ENCODE data around the gene KIR2DL4. TPM values are rescaled to one million over a fixed set of nuclear protein-coding genes. Genes with fewer than 3 reads are reported as not detected.

The KIR2DL4 gene
- total and polyA plus RNA-seq, 2 donors (not counting 3 experiments of a cell fraction or from before 2014, with no cell fraction given), result not detected

- BruUV-seq (replicated peaks), result no TSS peak
- dilution Hi-C loops (cut with MboI; ENCODE audit: extremely low pct_ligation_motif_present, low sequenced_read_pairs), result no loop called here
- Histone ChIP-seq H3K27ac (ENCODE audit: insufficient read depth, low read depth, low read length) (no peak overlapping the region), H3K9me1 (replicated peaks; ENCODE audit: control insufficient read depth, extremely low read depth, insufficient read depth, low read length) (no peaks in the 10 kb centered on the region), H3K4me1 (ENCODE audit: control insufficient read depth, extremely low read depth, insufficient read depth, low read length) (no peaks in the 10 kb centered on the region), H3K4me3 (replicated peaks in 1 of 3; ENCODE audit: insufficient read depth in 1 of 3, low read depth in 1 of 3, low read length in 3 of 3) (no peak overlapping the region), H3K27me3 (ENCODE audit: control insufficient read depth in 2 of 2, insufficient read depth in 2 of 2, low read length in 2 of 2) (no peaks in the 10 kb centered on the region), H3K4me2 (ENCODE audit: insufficient read depth, low read length) (no peak overlapping the region), H3K36me3 (ENCODE audit: control insufficient read depth in 2 of 2, extremely low read depth in 1 of 2, insufficient read depth in 2 of 2, low read length in 2 of 2) (no peaks in the 10 kb centered on the region), H2AFZ (ENCODE audit: low read depth, low read length) (no peak overlapping the region), H3K9ac (replicated peaks; ENCODE audit: extremely low read depth, insufficient read depth, low read length) (no peak overlapping the region), H3K79me2 (ENCODE audit: control insufficient read depth, insufficient read depth, low read length) (no peaks in the 10 kb centered on the region), H4K20me1 (replicated peaks; ENCODE audit: control insufficient read depth, extremely low read depth, insufficient read depth, low read length) (no peaks in the 10 kb centered on the region), H3K9me3 (replicated peaks; ENCODE audit: control insufficient read depth, insufficient read depth, low read length) (no peaks in the 10 kb centered on the region)
- ChIA-PET CTCF (no interaction called here), POLR2A (no interaction called here)
- DNase-seq (ENCODE audit: low read depth, low spot score), result no peak
- FAIRE-seq, result no peak
- TF ChIP-seq POLR2AphosphoS5 (IDR thresholded peaks at IDR 0.05; ENCODE audit: insufficient read depth, low read depth, low read length), result no peak
- TF ChIP-seq, protein P1, sequence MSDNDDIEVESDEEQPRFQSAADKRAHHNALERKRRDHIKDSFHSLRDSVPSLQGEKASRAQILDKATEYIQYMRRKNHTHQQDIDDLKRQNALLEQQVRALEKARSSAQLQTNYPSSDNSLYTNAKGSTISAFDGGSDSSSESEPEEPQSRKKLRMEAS (IDR thresholded peaks at IDR 0.05; ENCODE audit: insufficient read depth, insufficient read length), result no peak
- TF ChIP-seq MYC (IDR thresholded peaks at IDR 0.05; ENCODE audit: low read depth, low read length), result no peak
- no peak for TF ChIP-seq EZH2 (IDR thresholded peaks at IDR 0.05; ENCODE audit: borderline replicate concordance, low read depth, low read length, severe bottlenecking)
- TF ChIP-seq, protein P2, sequence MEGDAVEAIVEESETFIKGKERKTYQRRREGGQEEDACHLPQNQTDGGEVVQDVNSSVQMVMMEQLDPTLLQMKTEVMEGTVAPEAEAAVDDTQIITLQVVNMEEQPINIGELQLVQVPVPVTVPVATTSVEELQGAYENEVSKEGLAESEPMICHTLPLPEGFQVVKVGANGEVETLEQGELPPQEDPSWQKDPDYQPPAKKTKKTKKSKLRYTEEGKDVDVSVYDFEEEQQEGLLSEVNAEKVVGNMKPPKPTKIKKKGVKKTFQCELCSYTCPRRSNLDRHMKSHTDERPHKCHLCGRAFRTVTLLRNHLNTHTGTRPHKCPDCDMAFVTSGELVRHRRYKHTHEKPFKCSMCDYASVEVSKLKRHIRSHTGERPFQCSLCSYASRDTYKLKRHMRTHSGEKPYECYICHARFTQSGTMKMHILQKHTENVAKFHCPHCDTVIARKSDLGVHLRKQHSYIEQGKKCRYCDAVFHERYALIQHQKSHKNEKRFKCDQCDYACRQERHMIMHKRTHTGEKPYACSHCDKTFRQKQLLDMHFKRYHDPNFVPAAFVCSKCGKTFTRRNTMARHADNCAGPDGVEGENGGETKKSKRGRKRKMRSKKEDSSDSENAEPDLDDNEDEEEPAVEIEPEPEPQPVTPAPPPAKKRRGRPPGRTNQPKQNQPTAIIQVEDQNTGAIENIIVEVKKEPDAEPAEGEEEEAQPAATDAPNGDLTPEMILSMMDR (IDR thresholded peaks at IDR 0.05; ENCODE audit: extremely low read depth in 1 of 2, insufficient read depth in 1 of 2, low read depth in 1 of 2, low read length in 2 of 2), result no peak
- no peak for TF ChIP-seq JUN (IDR thresholded peaks at IDR 0.05; ENCODE audit: borderline replicate concordance, insufficient read depth, insufficient read length, low read depth)
- no peak for TF ChIP-seq POLR2A (IDR thresholded peaks at IDR 0.05; ENCODE audit: low read depth, low read length)
- no peak for TF ChIP-seq GATA2 (IDR thresholded peaks at IDR 0.05; ENCODE audit: insufficient read depth, insufficient read length, low read depth, low read length)
- intact Hi-C loops (cut with micrococcal nuclease), result no loop called here
Observed at GRCh38 chr19:54791476-54791875, 11.9 kb upstream of the KIR2DL4 start.

Measured in endothelial cell of umbilical vein (primary cell).